Caco-2 (cell line): ENCODE measurements around the gene RRP1. TPM values are rescaled to one million over a fixed set of nuclear protein-coding genes. Genes with fewer than 3 reads are reported as not detected.

Source experiments
- BruUV-seq: library from RNA; stranded (reverse); fragments of 400-500 nt; replicated peaks from 2 replicates; lab custom pipeline; 2021; lab: Mats Ljungman, UMichigan
- CTCF ChIA-PET: fragments of 300-600 bp; sonication (Branson Sonifier 250); formaldehyde crosslinking; loops from one replicate; lab custom pipeline; 2022; ENCODE audit warnings: antibody characterized with exemption; lab: Charles Lee
- POLR2A ChIA-PET: fragments of 300-600 bp; sonication (Branson Sonifier 250); formaldehyde crosslinking; loops from one replicate; lab custom pipeline; 2022; ENCODE audit warnings: antibody characterized with exemption; lab: Charles Lee
- DNase-seq, 2 experiments: peaks; one replicate each; pipeline versions ENCODE4 v3.0.0 to v3.0.0-alpha.2; 2020 to 2022
- H3K27me3 ChIP-seq: replicated peaks from 2 replicates; pipeline ENCODE4 v1.6.0; 2011; ENCODE audit warnings: low read length; ENCODE audit not compliant: control insufficient read depth, insufficient read depth
- H3K36me3 ChIP-seq: 2 replicates; pipeline ENCODE4 v1.5.1; 2011; ENCODE audit warnings: low read length; ENCODE audit not compliant: control insufficient read depth, insufficient read depth
- H3K4me1 ChIP-seq: fragments of 250-450 bp; sonication (Bioruptor Pico); 2 replicates; pipeline ENCODE4 v1.5.1; 2020; ENCODE audit warnings: mild to moderate bottlenecking
- H3K4me3 ChIP-seq: 2 replicates; pipeline ENCODE4 v1.5.1; 2011; ENCODE audit warnings: low read depth, mild to moderate bottlenecking, control low read depth, low read length
- H3K9me3 ChIP-seq: fragments of 250-450 bp; sonication (Bioruptor Pico); 2 replicates; pipeline ENCODE4 v1.5.1; 2020; ENCODE audit warnings: mild to moderate bottlenecking, moderate library complexity
- H3K27ac Mint-ChIP-seq: one replicate; pipeline ENCODE4 v1.8.0; 2022; ENCODE audit warnings: mixed read lengths; ENCODE audit not compliant: unreplicated experiment
- H3K27me3 Mint-ChIP-seq: one replicate; pipeline ENCODE4 v1.8.0; 2022; ENCODE audit warnings: mixed read lengths; ENCODE audit not compliant: insufficient read depth, unreplicated experiment
- H3K36me3 Mint-ChIP-seq: one replicate; pipeline ENCODE4 v1.8.0; 2022; ENCODE audit warnings: mild to moderate bottlenecking, mixed read lengths; ENCODE audit not compliant: insufficient read depth, unreplicated experiment
- H3K4me1 Mint-ChIP-seq: one replicate; pipeline ENCODE4 v1.8.0; 2022; ENCODE audit warnings: low read depth, mixed read lengths; ENCODE audit not compliant: unreplicated experiment
- H3K4me3 Mint-ChIP-seq: one replicate; pipeline ENCODE4 v1.8.0; 2022; ENCODE audit warnings: mild to moderate bottlenecking, moderate library complexity, mixed read lengths; ENCODE audit not compliant: unreplicated experiment
- H3K9me3 Mint-ChIP-seq: one replicate; pipeline ENCODE4 v1.8.0; 2022; ENCODE audit warnings: mixed read lengths; ENCODE audit not compliant: unreplicated experiment
- intact Hi-C: fragments of 100-400 bp; cut with micrococcal nuclease; formaldehyde crosslinking; loops from one replicate; pipeline ENCODE4 v1.10.0; 2022; ENCODE audit not compliant: unreplicated experiment
- total RNA-seq: library from RNA; stranded (reverse); gene quantifications from 2 replicates; pipeline ENCODE4 v1.2.3, GENCODE V29; 2022
- TF ChIP-seq, protein P1 (sequence below), 2 experiments: fragments of 200-600 bp in 1 of 2; IDR thresholded peaks; 1 replicate in 1 of 2; 2 replicates in 1 of 2; pipeline versions ENCODE4 v1.5.1 to v1.8.0; 2011 to 2022; ENCODE audit warnings: antibody characterized with exemption in 1 of 2, control low read depth in 1 of 2, inconsistent platforms in 1 of 2, low read depth in 1 of 2, low read length in 1 of 2, mild to moderate bottlenecking in 1 of 2, moderate library complexity in 1 of 2; ENCODE audit not compliant: insufficient read depth in 1 of 2, severe bottlenecking in 1 of 2, unreplicated experiment in 1 of 2

Gene RRP1
- total RNA-seq, 1 experiment from 2014 or later = 52.8 TPM

DNA sequence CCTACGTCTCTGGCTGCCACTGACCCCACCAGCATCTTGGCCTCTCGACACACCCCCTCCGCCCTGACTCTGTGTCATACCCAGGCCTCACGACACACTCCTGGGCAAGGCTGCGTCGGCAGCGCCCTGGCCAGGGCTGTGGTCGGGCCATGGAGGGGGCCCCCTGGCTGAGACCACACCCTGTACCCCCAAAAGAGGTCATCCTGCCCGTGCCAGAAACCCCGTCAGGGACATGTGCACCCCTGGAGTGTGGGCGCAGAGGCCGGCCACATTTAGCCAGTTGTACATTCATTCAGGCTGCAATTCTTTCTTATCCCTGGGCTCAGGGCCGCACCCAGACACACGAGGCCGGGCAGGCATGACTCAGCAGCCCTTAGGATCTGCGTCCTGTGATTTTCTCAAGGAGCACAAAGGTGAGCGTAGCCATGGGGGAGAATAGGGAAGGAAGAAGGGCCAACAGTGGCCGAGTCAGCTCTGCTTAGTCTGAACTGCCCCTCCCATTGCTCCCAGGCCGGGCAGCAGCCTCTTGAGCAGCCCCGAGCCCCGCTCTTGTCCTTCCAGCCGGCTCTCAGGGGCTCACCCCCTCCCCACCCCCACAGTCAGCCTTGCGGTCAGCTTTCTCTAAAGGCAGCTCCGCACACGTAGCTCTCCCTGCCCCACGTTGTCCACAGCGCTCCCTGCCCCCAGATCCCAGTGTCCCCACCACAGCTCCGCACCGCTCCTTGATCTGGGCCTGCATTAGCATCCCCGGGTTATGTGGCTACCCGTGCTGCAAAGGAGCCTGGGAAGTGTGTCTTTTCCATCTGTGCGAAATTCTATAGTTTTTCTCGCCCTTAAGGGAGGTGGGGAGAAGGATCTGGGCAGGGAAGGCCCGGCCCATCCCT is 21.2 kb upstream of the RRP1 start:
- Mint-ChIP-seq H3K27me3 (no peaks in the 10 kb centered on the region), H3K27ac (peak overlapping the region; percentile 97), H3K36me3 (peaks cover 80% of the 10 kb centered on the region), H3K4me1 (peaks cover 20% of the 10 kb centered on the region), H3K9me3 (no peaks in the 10 kb centered on the region), H3K4me3 (no peak overlapping the region)
- DNase-seq = peak; percentile 47 to 77
- Histone ChIP-seq H3K4me3 (no peak overlapping the region), H3K4me1 (peaks cover 25% of the 10 kb centered on the region), H3K27me3 (no peaks in the 10 kb centered on the region), H3K36me3 (no peaks in the 10 kb centered on the region), H3K9me3 (no peaks in the 10 kb centered on the region)
- no TSS peak for BruUV-seq
- ChIA-PET POLR2A (interaction anchor here (0.6 kb wide), 2 partner anchors 15 to 71 kb away, joined by 5 to 6 read pairs; no protein-coding TSS in a partner anchor), CTCF (no interaction called here)
- TF ChIP-seq, protein P1, sequence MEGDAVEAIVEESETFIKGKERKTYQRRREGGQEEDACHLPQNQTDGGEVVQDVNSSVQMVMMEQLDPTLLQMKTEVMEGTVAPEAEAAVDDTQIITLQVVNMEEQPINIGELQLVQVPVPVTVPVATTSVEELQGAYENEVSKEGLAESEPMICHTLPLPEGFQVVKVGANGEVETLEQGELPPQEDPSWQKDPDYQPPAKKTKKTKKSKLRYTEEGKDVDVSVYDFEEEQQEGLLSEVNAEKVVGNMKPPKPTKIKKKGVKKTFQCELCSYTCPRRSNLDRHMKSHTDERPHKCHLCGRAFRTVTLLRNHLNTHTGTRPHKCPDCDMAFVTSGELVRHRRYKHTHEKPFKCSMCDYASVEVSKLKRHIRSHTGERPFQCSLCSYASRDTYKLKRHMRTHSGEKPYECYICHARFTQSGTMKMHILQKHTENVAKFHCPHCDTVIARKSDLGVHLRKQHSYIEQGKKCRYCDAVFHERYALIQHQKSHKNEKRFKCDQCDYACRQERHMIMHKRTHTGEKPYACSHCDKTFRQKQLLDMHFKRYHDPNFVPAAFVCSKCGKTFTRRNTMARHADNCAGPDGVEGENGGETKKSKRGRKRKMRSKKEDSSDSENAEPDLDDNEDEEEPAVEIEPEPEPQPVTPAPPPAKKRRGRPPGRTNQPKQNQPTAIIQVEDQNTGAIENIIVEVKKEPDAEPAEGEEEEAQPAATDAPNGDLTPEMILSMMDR (IDR thresholded peaks at IDR 0.05; ENCODE audit: insufficient read depth in 1 of 2, low read depth in 1 of 2, low read length in 1 of 2, severe bottlenecking in 1 of 2, unreplicated experiment in 1 of 2) = no peak
- intact Hi-C loops = no loop called here

DNA sequence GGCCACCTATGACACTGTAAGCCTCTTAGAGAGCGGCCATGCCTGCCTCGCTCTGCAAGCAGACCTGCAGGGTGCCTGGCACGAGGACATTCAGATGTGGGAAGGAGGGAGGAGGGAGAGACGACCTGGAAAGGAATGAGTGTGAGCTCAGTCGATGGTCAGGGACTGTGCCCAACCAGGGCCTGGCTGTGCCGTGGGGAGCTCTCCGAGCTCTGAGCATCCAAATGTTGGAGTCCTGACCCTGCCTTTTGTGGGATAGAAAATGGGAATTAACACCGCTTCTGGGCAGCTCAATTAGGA is 20.6 kb upstream of the RRP1 start:
- Mint-ChIP-seq H3K9me3 (no peaks in the 10 kb centered on the region), H3K4me3 (no peak overlapping the region), H3K4me1 (peaks cover 20% of the 10 kb centered on the region), H3K27ac (peak overlapping the region; percentile 97), H3K36me3 (peaks cover 80% of the 10 kb centered on the region), H3K27me3 (no peaks in the 10 kb centered on the region)
- ChIA-PET CTCF (no interaction called here), POLR2A (no interaction called here)
- Histone ChIP-seq H3K4me1 (peaks cover 25% of the 10 kb centered on the region), H3K9me3 (no peaks in the 10 kb centered on the region), H3K27me3 (no peaks in the 10 kb centered on the region), H3K36me3 (no peaks in the 10 kb centered on the region), H3K4me3 (no peak overlapping the region)
- no peak for DNase-seq
- intact Hi-C loops = no loop called here
- no TSS peak for BruUV-seq
- TF ChIP-seq, protein P1 (IDR thresholded peaks at IDR 0.05; ENCODE audit: insufficient read depth in 1 of 2, low read depth in 1 of 2, low read length in 1 of 2, severe bottlenecking in 1 of 2, unreplicated experiment in 1 of 2) = no peak

DNA sequence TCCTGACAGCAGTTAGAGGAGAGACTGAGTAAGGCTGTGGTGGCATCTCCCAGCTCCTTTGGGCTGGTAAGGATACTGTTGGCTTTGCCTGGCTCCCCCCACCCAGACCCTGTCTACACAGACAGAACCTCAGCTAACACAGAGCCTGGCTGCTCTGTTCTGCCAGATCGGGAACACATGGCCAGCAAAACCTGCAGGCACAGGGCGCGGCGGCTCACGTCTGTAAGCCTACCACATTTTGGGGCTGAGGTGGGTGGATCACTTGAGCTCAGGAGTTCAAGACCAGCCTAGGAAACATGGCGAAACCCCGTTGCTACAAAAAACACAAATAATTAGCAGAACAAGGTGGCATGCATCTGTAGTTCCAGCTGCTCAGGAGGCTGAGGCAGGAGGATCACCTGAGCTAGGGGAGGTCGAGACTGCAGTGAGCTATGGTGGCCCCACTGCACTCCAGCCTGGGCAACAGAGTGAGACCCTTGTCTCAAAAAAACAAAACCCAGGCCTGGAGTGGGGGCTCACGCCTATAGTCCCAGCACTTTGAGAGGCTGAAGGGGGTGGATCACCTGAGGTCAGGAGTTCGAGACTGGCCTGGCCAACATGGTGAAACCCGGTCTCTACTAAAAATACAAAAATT is 19.9 kb upstream of the RRP1 start:
- Histone ChIP-seq H3K4me3 (no peak overlapping the region), H3K9me3 (no peaks in the 10 kb centered on the region), H3K36me3 (peaks cover 2% of the 10 kb centered on the region), H3K27me3 (no peaks in the 10 kb centered on the region), H3K4me1 (peaks cover 25% of the 10 kb centered on the region)
- POLR2A ChIA-PET = no interaction called here
- Mint-ChIP-seq H3K9me3 (no peaks in the 10 kb centered on the region), H3K27me3 (no peaks in the 10 kb centered on the region), H3K27ac (no peak overlapping the region), H3K4me3 (no peak overlapping the region), H3K36me3 (peaks cover 81% of the 10 kb centered on the region), H3K4me1 (peaks cover 20% of the 10 kb centered on the region)
- CTCF ChIA-PET = no interaction called here
- TF ChIP-seq, protein P1 (IDR thresholded peaks at IDR 0.05; ENCODE audit: insufficient read depth in 1 of 2, low read depth in 1 of 2, low read length in 1 of 2, severe bottlenecking in 1 of 2, unreplicated experiment in 1 of 2) = no peak
- BruUV-seq = no TSS peak
- no peak for DNase-seq
- intact Hi-C loops = no loop called here
